ENCODE measurements around the gene GNA15.

GNA15 gene

DNA sequence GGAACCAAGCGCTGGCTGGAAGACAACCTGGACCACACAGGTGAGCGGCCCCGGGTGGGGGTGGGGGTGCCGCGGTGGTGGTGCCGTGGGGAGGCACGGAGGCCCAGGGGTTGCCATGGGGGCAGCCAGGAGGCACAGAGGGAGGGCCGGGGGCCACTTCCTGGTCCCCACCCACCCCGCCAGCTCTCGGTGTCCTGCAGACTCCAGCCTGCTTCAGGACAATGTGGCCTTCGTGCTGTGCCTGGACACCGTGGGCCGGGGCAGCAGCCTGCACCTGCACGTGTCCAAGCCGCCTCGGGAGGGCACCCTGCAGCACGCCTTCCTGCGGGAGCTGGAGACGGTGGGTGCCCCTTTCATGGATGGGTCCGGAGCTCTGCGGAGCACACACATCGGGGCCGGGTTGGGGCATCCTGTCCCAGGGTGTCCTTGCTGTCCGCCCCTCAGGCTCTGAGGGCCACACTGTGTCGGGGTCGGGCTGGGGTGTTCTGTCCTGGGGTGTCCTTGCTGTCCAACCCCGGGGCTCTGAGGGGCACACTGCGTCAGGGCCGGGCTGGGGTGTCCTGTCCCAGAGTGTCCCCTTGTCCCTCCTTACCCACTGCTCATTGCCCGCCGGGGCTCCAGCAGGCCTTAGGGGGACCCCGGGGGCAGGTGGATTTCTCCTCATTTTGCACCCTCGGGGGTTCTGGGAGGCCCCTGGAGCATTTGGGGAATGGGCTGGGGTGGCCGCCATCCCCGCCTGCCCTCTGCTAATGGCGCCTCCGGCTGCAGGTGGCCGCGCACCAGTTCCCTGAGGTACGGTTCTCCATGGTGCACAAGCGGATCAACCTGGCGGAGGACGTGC is 68.2 kb downstream of the GNA15 start:
- no peak for DNase-seq (ENCODE audit: low read depth)
- TF ChIP-seq, protein P1, sequence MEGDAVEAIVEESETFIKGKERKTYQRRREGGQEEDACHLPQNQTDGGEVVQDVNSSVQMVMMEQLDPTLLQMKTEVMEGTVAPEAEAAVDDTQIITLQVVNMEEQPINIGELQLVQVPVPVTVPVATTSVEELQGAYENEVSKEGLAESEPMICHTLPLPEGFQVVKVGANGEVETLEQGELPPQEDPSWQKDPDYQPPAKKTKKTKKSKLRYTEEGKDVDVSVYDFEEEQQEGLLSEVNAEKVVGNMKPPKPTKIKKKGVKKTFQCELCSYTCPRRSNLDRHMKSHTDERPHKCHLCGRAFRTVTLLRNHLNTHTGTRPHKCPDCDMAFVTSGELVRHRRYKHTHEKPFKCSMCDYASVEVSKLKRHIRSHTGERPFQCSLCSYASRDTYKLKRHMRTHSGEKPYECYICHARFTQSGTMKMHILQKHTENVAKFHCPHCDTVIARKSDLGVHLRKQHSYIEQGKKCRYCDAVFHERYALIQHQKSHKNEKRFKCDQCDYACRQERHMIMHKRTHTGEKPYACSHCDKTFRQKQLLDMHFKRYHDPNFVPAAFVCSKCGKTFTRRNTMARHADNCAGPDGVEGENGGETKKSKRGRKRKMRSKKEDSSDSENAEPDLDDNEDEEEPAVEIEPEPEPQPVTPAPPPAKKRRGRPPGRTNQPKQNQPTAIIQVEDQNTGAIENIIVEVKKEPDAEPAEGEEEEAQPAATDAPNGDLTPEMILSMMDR (IDR thresholded peaks at IDR 0.05; ENCODE audit: insufficient read depth, low read depth, low read length, missing control alignments): no peak
- H3K4me3 ChIP-seq (ENCODE audit: low read length): no peak overlapping the region

DNA sequence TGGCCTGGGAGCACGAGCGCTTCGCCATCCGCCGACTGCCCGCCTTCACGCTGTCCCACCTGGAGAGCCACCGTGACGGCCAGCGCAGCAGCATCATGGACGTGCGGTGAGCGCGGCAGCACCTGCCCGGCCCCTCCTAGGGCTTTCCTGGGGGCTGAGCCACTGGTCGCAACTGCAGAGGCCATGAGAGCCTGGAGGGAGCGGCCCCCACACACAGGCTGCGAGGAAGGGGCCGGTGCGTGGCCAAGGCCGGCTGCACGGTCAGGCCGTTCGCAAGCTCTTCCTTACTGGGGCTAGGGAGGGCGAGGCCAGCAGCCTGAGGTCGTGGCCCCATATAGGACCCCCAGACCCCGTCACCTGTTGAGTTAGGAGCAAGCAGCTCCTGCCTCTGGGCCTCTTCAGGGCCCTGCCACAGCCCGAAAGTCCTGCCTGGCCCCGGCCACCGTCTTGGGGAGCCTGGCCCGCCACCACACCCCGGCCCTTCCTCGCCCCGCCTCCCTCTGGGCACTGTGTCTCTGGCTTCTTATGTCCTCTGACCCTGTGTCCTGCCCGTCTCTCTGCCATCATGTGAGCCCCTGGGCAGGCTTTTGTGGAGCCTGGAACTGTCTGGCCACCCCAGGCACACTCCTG is 68.9 kb downstream of the GNA15 start:
- TF ChIP-seq, protein P1 (IDR thresholded peaks at IDR 0.05; ENCODE audit: insufficient read depth, low read depth, low read length, missing control alignments): no peak
- no peak for DNase-seq (ENCODE audit: low read depth)
- H3K4me3 ChIP-seq (ENCODE audit: low read length): no peak overlapping the region

DNA sequence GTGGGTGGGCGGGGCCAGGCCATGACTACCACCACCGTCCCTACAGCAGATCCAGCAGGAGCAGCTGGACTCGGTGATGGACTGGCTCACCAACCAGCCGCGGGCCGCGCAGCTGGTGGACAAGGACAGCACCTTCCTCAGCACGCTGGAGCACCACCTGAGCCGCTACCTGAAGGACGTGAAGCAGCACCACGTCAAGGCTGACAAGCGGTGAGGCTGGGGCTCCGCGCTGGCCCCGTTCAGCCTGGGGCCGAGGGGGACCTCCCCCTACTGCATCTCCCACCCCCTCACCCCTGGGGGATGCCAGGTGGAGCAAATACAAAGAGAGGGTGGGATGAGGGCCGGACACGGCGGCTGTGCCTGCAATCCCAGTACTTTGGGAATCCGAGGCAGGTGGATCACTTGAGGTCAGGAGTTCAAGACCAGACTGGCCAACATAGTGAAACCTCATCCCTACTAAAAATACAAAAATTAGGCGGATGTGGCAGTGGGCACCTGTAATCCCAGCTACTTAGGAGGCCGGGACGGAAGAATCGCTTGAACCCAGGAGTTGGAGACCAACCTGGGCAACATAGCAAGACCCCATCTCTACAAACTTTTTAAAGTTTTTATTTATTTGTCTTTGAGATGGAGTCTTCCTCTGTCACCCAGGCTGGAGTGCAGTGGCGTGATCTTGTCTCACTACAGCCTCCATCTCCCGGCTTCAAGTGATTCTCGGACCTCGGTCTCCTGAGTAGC is 70.6 kb downstream of the GNA15 start:
- H3K4me3 ChIP-seq (ENCODE audit: low read length): no peak overlapping the region
- no peak for DNase-seq (ENCODE audit: low read depth)
- TF ChIP-seq, protein P1 (IDR thresholded peaks at IDR 0.05; ENCODE audit: insufficient read depth, low read depth, low read length, missing control alignments): no peak

DNA sequence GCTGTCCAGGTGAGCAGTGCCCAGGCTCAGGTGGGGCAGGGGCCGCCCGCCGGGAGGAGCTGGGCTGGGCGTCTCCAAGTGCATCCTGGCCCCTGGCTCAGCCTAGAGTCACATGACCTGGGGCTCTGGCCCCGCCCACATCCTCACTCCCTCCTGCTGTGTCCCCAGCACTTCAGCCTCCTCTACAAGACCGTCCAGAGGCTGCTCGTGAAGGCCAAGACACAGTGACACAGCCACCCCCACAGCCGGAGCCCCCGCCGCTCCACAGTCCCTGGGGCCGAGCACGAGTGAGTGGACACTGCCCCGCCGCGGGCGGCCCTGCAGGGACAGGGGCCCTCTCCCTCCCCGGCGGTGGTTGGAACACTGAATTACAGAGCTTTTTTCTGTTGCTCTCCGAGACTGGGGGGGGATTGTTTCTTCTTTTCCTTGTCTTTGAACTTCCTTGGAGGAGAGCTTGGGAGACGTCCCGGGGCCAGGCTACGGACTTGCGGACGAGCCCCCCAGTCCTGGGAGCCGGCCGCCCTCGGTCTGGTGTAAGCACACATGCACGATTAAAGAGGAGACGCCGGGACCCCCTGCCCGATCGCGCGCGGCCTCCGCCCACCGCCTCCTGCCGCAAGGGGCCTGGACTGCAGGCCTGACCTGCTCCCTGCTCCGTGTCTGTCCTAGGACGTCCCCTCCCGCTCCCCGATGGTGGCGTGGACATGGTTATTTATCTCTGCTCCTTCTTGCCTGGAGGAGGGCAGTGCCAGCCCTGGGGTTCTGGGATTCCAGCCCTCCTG is 71.8 kb downstream of the GNA15 start:
- no peak overlapping the region for H3K4me3 ChIP-seq (ENCODE audit: low read length)
- no peak for DNase-seq (ENCODE audit: low read depth)
- TF ChIP-seq, protein P1 (IDR thresholded peaks at IDR 0.05; ENCODE audit: insufficient read depth, low read depth, low read length, missing control alignments): no peak

DNA sequence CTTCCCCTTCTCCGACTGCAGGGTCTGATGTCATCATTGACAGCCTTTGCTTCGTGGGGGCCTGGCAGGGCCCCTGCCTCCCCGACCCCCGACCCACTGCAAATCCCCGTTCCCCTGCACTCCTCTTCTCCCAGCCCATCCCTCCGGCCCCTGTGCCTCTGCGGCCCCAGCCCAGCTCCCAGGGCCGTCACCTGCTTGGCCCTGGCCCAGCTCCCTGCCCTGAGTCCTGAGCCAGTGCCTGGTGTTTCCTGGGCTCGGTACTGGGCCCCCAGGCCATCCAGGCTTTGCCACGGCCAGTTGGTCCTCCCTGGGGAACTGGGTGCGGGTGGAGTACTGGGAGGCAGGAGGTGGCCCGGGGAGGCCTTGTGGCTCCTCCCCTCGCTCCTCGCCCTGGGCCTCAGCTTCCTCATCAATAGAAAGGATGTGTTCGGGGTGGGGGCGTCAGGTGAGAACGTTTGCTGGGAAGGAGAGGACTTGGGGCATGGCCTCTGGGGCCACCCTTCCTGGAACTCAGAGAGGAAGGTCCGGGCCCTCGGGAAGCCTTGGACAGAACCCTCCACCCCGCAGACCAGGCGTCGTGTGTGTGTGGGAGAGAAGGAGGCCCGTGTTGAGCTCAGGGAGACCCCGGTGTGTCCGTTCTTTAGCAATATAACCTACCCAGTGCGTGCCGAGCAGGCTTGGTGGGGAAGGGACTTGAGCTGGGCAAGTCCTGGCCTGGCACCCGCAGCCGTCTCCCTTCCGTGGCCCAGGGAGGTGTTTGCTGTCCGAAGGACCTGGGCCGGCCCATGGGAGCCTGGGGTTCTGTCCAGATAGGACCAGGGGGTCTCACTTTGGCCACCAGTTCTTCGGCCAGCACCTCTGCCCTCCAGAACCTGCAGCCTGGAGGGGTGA is 72.7 kb downstream of the GNA15 start:
- no peak overlapping the region for H3K4me3 ChIP-seq (ENCODE audit: low read length)
- TF ChIP-seq, protein P1 (IDR thresholded peaks at IDR 0.05; ENCODE audit: insufficient read depth, low read depth, low read length, missing control alignments): no peak
- no peak for DNase-seq (ENCODE audit: low read depth)

Measured in epithelial cell of esophagus (primary cell).